PFSK-1 (cell line): Measurements from ENCODE around the gene UNCX.

ENCODE experiments used
- POLR2AphosphoS5 ChIP-seq: IDR thresholded peaks from 2 replicates; pipeline ENCODE4 v1.6.1; 2012; ENCODE audit warnings: low read depth, mild to moderate bottlenecking, control low read depth, low read length, moderate library complexity
- REST ChIP-seq, 2 experiments: IDR thresholded peaks; 2 replicates each; pipeline versions ENCODE4 v1.6.1 to v1.8.0; 2011 to 2012; ENCODE audit warnings: low read depth in 2 of 2, low read length in 2 of 2, control low read depth in 1 of 2, inconsistent platforms in 1 of 2, mild to moderate bottlenecking in 1 of 2, moderate library complexity in 1 of 2; ENCODE audit not compliant: insufficient read depth in 1 of 2

- no peak for TF ChIP-seq REST (IDR thresholded peaks at IDR 0.05; ENCODE audit: insufficient read depth in 1 of 2, low read depth in 2 of 2, low read length in 2 of 2)
- TF ChIP-seq POLR2AphosphoS5: no peak
Observed at GRCh38 chr7:1223196-1223981, 9.3 kb upstream of the UNCX start.
